Skeletal muscle satellite cell (primary cell): ENCODE data around the gene ZNF69.
A peak's percentile ranks its signal among the peaks of the same experiment; 100 is the strongest.
"Not testable (repeated sequence)": the region's sequence is repeated elsewhere in the genome, so short reads cannot be mapped to it uniquely, and the experiment has no call there.

Source experiments
- H3K27me3 ChIP-seq: 2 replicates; pipeline ENCODE4 v1.7.0; 2013; ENCODE audit warnings: low read length; ENCODE audit not compliant: control insufficient read depth, insufficient read depth
- H3K36me3 ChIP-seq: 2 replicates; pipeline ENCODE4 v1.7.0; 2013; ENCODE audit warnings: mild to moderate bottlenecking, control low read depth, low read length; ENCODE audit not compliant: insufficient read depth
- H3K4me1 ChIP-seq: 2 replicates; pipeline ENCODE4 v1.7.0; 2013; ENCODE audit warnings: low read length; ENCODE audit not compliant: control insufficient read depth, insufficient read depth
- H3K4me2 ChIP-seq: 2 replicates; pipeline ENCODE4 v1.7.0; 2013; ENCODE audit warnings: mild to moderate bottlenecking, low read length
- H3K4me3 ChIP-seq: 2 replicates; pipeline ENCODE4 v1.7.0; 2013; ENCODE audit warnings: low read length
- H3K9ac ChIP-seq: 2 replicates; pipeline ENCODE4 v1.7.0; 2013; ENCODE audit warnings: mild to moderate bottlenecking, low read depth, low read length, moderate library complexity
- H3K9me3 ChIP-seq: replicated peaks from 2 replicates; pipeline ENCODE4 v1.7.0; 2013; ENCODE audit warnings: mild to moderate bottlenecking, control low read depth, low read length

ZNF69 gene

GRCh38 chr19:11941361-11941887 is 53.8 kb downstream of the ZNF69 start:
- H3K4me2 ChIP-seq, H3K4me1 ChIP-seq, H3K4me3 ChIP-seq, H3K27me3 ChIP-seq, H3K9ac ChIP-seq: not testable (repeated sequence)
- peaks cover 29% of the 10 kb centered on the region for H3K36me3 ChIP-seq
- peaks cover 41% of the 10 kb centered on the region for H3K9me3 ChIP-seq

DNA sequence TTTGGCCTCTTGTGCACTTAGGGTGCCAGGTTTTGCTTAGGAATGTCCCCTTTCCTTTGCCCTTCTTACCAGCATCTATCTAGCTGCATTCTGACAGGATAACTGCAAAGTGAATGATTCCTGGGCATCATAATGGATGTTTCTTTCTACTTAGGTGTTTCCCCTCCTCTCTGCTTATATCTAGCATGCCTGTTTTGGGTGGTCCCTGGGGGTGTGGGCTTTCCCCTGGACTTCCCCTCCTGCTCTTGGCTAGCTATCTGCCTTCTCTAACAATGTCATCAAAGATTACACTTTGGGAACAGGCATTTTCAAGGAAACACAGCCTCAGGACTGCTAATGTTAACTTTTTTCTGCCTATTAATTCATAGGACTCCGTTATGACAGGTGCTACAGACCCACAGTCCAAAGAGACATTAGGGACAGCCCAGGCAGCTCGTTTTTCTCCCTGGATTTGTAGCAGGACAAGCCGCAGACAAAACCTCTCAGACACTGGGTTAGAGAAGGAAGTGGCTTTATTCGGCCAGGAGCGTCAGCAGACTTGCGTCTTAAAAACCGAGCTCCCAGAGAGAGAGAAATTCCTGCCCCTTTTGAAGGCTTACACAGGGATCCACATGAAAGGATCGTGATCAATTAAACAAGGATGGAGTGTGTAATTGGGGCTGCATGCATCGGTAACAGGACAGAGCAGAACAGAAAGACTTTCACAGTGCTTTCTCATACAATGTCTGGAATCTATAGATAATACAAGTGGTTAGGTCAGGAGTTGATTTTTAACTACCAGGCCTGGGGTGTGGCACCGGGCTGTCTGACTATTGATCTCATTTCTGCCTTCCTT is 54.6 kb downstream of the ZNF69 start:
- Histone ChIP-seq H3K9me3 (peaks cover 48% of the 10 kb centered on the region), H3K4me1 (no peaks in the 10 kb centered on the region), H3K9ac (no peak overlapping the region), H3K27me3 (no peaks in the 10 kb centered on the region), H3K4me2 (no peak overlapping the region), H3K4me3 (no peak overlapping the region), H3K36me3 (peaks cover 37% of the 10 kb centered on the region)

DNA sequence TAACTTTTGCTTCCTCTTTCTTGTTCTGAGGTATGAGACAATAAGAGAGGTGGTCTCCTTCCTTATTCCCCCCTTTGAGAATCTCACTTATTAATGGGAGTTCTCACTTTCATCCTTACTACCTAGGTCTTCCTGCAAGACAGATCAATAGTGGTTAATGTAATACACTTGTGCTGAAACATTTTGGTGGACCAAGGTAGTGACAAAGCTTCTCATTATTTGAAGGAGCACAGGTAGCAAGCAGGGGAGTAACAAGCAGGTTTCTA is 55.2 kb downstream of the ZNF69 start:
- Histone ChIP-seq H3K4me3 (no peak overlapping the region), H3K36me3 (peaks cover 43% of the 10 kb centered on the region)

GRCh38 chr19:11944656-11945055 is 57.1 kb downstream of the ZNF69 start:
- Histone ChIP-seq H3K4me2 (no peak overlapping the region), H3K36me3 (peaks cover 62% of the 10 kb centered on the region), H3K4me1 (no peaks in the 10 kb centered on the region), H3K9me3 (peaks cover 72% of the 10 kb centered on the region), H3K4me3 (no peak overlapping the region), H3K9ac (no peak overlapping the region), H3K27me3 (no peaks in the 10 kb centered on the region)

More for the DNA sequence above, 55.2 kb downstream of the ZNF69 start:
- Histone ChIP-seq H3K27me3 (no peaks in the 10 kb centered on the region), H3K9me3 (peaks cover 54% of the 10 kb centered on the region), H3K4me1 (no peaks in the 10 kb centered on the region), H3K4me2 (no peak overlapping the region), H3K9ac (no peak overlapping the region)

- Histone ChIP-seq H3K4me2 (no peak overlapping the region), H3K9me3 (peaks cover 89% of the 10 kb centered on the region), H3K27me3 (no peaks in the 10 kb centered on the region), H3K4me1 (no peaks in the 10 kb centered on the region), H3K9ac (no peak overlapping the region), H3K36me3 (peaks cover 79% of the 10 kb centered on the region), H3K4me3 (no peak overlapping the region)
These were observed 61.1 kb downstream of the ZNF69 start for GRCh38 chr19:11948646-11949045.

GRCh38 chr19:11949201-11949600 is 61.6 kb downstream of the ZNF69 start:
- Histone ChIP-seq H3K36me3 (peaks cover 76% of the 10 kb centered on the region), H3K4me2 (no peak overlapping the region), H3K27me3 (no peaks in the 10 kb centered on the region), H3K4me1 (no peaks in the 10 kb centered on the region), H3K4me3 (no peak overlapping the region), H3K9me3 (peaks cover 88% of the 10 kb centered on the region), H3K9ac (no peak overlapping the region)

GRCh38 chr19:11949614-11950080 is 62.1 kb downstream of the ZNF69 start:
- H3K27me3 ChIP-seq, H3K4me1 ChIP-seq, H3K9ac ChIP-seq, H3K4me2 ChIP-seq: not testable (repeated sequence)
- H3K4me3 ChIP-seq, result peak overlapping the region; percentile 12
- peaks cover 72% of the 10 kb centered on the region for H3K36me3 ChIP-seq
- H3K9me3 ChIP-seq, result peaks cover 84% of the 10 kb centered on the region

DNA sequence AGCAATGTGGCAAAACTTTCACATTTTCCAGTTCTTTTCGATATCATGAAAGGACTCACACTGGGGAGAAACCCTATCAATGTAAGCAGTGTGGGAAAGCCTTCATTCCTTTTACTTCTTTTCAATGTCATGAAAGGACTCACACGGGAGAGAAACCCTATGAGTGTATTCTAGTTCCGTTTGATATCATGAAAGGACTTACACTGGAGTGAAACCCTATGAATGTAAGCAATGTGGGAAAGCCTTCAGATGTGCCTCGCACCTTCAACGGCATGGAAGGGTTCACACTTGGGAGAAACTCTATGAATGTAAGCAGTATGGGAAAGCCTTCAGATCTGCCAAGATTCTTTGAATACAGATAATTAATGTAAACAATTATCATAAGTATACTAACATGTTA is 62.7 kb downstream of the ZNF69 start:
- Histone ChIP-seq H3K4me1 (no peaks in the 10 kb centered on the region), H3K9me3 (peaks cover 81% of the 10 kb centered on the region), H3K27me3 (no peaks in the 10 kb centered on the region), H3K4me2 (no peak overlapping the region), H3K36me3 (peaks cover 70% of the 10 kb centered on the region), H3K9ac (no peak overlapping the region), H3K4me3 (peak overlapping the region; percentile 12)
